Activated T-helper 17 cell treated with anti-CD3 and anti-CD28 coated beads, Interleukin-2, amount 50 U/mL, for 72 hours (primary cell): ENCODE results near the gene SETD2. TPM values are rescaled to one million over a fixed set of nuclear protein-coding genes. Genes with fewer than 3 reads are reported as not detected.
"Not testable (repeated sequence)": the region's sequence is repeated elsewhere in the genome, so short reads cannot be mapped to it uniquely, and the experiment has no call there.

Experiments
- ATAC-seq: fragments of 150-1000 bp; cut with Tn5 transposase; replicated peaks from 2 replicates; pipeline ENCODE4 v1.10.0; 2021; ENCODE audit warnings: mild to moderate bottlenecking, moderate library complexity
- H3K27ac Mint-ChIP-seq: one replicate; pipeline ENCODE4 v1.8.0; 2022; ENCODE audit warnings: mixed read lengths
- H3K27me3 Mint-ChIP-seq: one replicate; pipeline ENCODE4 v1.8.0; 2022; ENCODE audit warnings: mixed read lengths
- H3K36me3 Mint-ChIP-seq: one replicate; pipeline ENCODE4 v1.8.0; 2022; ENCODE audit warnings: low read depth, mild to moderate bottlenecking, mixed read lengths
- H3K4me1 Mint-ChIP-seq: one replicate; pipeline ENCODE4 v1.8.0; 2022; ENCODE audit warnings: mixed read lengths
- H3K4me3 Mint-ChIP-seq: one replicate; pipeline ENCODE4 v1.8.0; 2022; ENCODE audit warnings: mild to moderate bottlenecking, mixed read lengths
- H3K9me3 Mint-ChIP-seq: one replicate; pipeline ENCODE4 v1.8.0; 2022; ENCODE audit warnings: mixed read lengths
- total RNA-seq, 2 donors: library from RNA; stranded (reverse); gene quantifications; one replicate each; pipeline ENCODE4 v1.2.3, GENCODE V29; 2022

SETD2 gene
- 10 to 100 TPM; 28.8 to 33.1 TPM for total RNA-seq

DNA sequence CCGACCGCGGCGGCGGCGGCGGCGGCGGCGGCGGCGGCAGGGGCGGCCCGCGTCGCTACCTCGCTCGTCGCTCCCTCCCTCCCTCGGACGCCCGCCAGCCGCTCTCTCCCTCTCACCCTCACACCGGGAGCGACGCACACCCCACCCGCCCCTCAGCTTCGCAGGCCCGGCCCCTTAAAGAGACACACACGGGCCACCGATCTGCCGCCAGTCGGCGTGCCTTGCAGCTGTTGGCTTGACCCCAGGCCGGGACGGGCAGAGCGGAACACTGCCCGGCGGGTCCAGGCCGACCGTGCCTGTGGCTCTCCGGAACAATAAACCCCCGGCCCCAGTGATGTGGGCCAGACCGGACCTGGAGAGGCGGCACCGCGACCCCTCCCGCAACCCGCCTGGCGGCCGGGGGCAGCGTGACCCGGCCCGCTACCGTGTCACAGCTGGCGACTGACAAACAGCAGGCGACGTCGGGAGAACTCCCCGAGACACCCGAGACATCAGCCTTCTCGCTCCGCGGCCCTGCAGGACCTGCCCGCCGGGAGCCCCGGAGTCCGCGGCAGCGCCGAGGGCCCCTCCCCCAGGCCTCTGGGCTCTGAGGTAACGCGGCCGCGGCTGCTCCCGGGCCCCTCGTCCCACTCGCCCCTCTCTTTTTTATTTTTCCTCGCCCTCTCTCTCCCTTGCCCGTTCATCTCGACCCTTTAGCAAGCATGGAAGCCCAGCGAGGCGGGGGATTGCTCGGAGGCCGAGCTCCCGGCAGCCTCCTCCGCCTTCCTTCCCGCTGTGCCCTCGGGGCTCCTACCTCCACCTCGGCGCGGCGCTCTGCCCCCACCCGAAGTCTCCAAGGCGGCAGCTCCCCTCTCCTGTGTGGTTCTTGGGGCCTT lies at the start of gene SETD2:
TSS of gene SETD2 (minus strand) at position 107 of the 875 bp plus-strand sequence. CDS start 189 bp downstream, outside the sequence.
- H3K4me1 Mint-ChIP-seq = peaks cover 22% of the 10 kb centered on the region
- peak; percentile 77 for ATAC-seq
- peaks cover 47% of the 10 kb centered on the region for H3K36me3 Mint-ChIP-seq
- peak within 1 kb of the TSS; percentile 97 for H3K27ac Mint-ChIP-seq
- H3K9me3 Mint-ChIP-seq = peaks cover under 1% of the 10 kb centered on the region
- peak within 1 kb of the TSS; percentile 92 for H3K4me3 Mint-ChIP-seq
- H3K27me3 Mint-ChIP-seq = no peaks in the 10 kb centered on the region

GRCh38 chr3:47210863-47211405 lies 47.0 kb upstream of the SETD2 start:
- H3K9me3 Mint-ChIP-seq = no peaks in the 10 kb centered on the region
- no peaks in the 10 kb centered on the region for H3K36me3 Mint-ChIP-seq
- H3K27ac Mint-ChIP-seq = no peak overlapping the region
- no peak overlapping the region for H3K4me3 Mint-ChIP-seq
- H3K27me3 Mint-ChIP-seq = no peaks in the 10 kb centered on the region
- no peak for ATAC-seq
- H3K4me1 Mint-ChIP-seq = no peaks in the 10 kb centered on the region

DNA sequence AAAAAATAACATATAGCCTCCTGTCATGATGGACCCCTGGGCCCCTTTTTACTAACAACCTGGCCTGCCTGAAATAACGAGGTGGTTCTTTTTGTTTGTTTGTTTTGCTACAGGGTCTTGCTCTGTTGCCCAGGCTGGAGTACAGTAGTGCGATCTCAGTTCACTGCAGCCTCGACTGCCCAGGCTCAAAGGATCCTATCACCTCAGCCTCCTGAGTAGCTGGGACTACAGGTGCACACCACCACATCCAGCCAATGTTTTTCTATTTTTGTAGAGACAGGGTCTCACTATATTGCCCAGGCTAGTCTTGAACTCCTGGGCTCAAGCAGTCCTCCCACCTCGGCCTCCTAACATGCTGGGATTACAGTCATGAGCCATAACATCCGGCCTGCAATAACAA lies 42.1 kb upstream of the SETD2 start:
- H3K27me3 Mint-ChIP-seq, H3K36me3 Mint-ChIP-seq, H3K9me3 Mint-ChIP-seq, H3K4me3 Mint-ChIP-seq, ATAC-seq, H3K4me1 Mint-ChIP-seq, H3K27ac Mint-ChIP-seq: not testable (repeated sequence)

- H3K27ac Mint-ChIP-seq = no peak overlapping the region
- H3K27me3 Mint-ChIP-seq = no peaks in the 10 kb centered on the region
- no peaks in the 10 kb centered on the region for H3K36me3 Mint-ChIP-seq
- H3K9me3 Mint-ChIP-seq = no peaks in the 10 kb centered on the region
- no peak overlapping the region for H3K4me3 Mint-ChIP-seq
- H3K4me1 Mint-ChIP-seq = no peaks in the 10 kb centered on the region
- no peak for ATAC-seq
Observed at GRCh38 chr3:47204875-47205274, 41.0 kb upstream of the SETD2 start.

GRCh38 chr3:47202542-47202941 lies 38.6 kb upstream of the SETD2 start:
- Mint-ChIP-seq H3K9me3 (no peaks in the 10 kb centered on the region), H3K4me3 (no peak overlapping the region), H3K36me3 (no peaks in the 10 kb centered on the region), H3K4me1 (no peaks in the 10 kb centered on the region), H3K27ac (no peak overlapping the region), H3K27me3 (no peaks in the 10 kb centered on the region)
- ATAC-seq = no peak

GRCh38 chr3:47197287-47197686 lies 33.4 kb upstream of the SETD2 start:
- Mint-ChIP-seq H3K27ac (no peak overlapping the region), H3K36me3 (no peaks in the 10 kb centered on the region), H3K4me3 (no peak overlapping the region), H3K27me3 (no peaks in the 10 kb centered on the region), H3K4me1 (no peaks in the 10 kb centered on the region), H3K9me3 (no peaks in the 10 kb centered on the region)
- ATAC-seq = no peak

DNA sequence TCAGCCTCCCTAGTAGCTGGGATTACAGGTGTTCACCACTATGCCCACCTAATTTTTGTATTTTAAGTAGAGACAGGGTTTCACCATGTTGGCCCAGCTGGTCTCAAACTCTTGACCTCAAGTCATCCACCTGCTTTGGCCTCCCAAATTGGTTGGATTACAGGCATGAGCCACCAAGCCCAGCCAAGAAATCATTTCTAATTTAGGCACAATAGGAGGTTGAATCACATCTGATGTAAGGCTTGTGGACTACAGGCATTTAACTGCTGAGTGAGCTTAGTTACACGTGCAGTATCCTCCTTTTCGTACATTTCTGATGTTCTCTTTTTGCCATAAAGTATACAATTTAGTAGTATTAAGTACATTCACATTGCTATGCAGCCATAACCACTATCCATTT lies 31.1 kb upstream of the SETD2 start:
- H3K9me3 Mint-ChIP-seq = no peaks in the 10 kb centered on the region
- H3K4me3 Mint-ChIP-seq = no peak overlapping the region
- H3K4me1 Mint-ChIP-seq = no peaks in the 10 kb centered on the region
- no peak for ATAC-seq
- no peak overlapping the region for H3K27ac Mint-ChIP-seq
- no peaks in the 10 kb centered on the region for H3K36me3 Mint-ChIP-seq
- no peaks in the 10 kb centered on the region for H3K27me3 Mint-ChIP-seq

DNA sequence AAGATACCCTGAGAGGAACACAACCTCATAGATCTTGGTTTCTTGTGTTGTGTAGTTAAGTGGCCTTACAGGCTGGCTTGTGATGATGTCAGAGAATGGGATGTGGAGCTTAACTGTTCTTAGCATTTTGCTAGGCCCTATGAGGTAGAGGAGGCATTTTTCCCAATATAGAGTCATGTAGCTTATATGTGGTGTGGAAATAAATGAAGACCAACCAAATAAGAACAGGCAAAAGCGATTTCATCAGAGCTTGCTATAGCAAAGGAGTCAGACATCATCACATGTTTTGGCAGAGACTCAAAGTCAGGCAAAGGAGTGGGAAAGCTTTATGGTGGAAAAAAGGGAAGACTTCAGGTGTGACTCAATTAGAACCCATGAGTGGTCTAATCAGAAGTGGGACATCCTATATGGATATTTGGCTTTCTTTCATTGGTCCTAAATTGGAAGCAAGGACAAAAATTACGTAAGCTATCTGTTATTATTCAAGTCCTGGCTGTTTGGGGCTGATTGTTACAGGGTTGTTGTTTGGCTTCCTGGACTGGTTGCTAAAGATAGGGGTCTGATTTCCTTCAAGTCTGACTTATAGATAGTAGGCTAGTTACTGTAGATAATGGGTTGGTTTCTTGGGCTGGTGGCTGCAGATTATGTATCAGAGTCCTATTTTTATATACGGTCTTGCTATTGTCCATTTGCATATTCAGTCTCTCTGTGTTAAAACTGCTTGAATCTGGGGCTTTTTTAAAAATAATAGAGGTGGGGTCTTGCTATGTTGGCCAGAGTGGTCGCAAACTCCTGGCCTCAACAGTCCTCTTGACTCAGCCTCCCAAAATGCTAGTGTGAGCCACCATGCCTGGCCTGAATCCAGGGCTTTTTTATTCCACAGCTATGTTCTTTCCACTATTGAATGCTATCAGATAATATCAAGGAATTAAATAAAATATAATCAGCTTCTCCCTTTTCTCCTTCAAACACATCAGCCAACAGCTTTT lies 30.3 kb upstream of the SETD2 start:
- no peaks in the 10 kb centered on the region for H3K36me3 Mint-ChIP-seq
- no peak overlapping the region for H3K4me3 Mint-ChIP-seq
- H3K27me3 Mint-ChIP-seq = no peaks in the 10 kb centered on the region
- H3K4me1 Mint-ChIP-seq = no peaks in the 10 kb centered on the region
- no peaks in the 10 kb centered on the region for H3K9me3 Mint-ChIP-seq
- H3K27ac Mint-ChIP-seq = no peak overlapping the region
- ATAC-seq = no peak

GRCh38 chr3:47186285-47186684 lies 22.4 kb upstream of the SETD2 start:
- Mint-ChIP-seq H3K4me3 (no peak overlapping the region), H3K27ac (no peak overlapping the region), H3K9me3 (no peaks in the 10 kb centered on the region), H3K36me3 (peaks cover 5% of the 10 kb centered on the region), H3K27me3 (no peaks in the 10 kb centered on the region), H3K4me1 (no peaks in the 10 kb centered on the region)
- no peak for ATAC-seq

- H3K36me3 Mint-ChIP-seq = peaks cover 12% of the 10 kb centered on the region
- not testable (repeated sequence) for H3K4me1 Mint-ChIP-seq, H3K9me3 Mint-ChIP-seq, H3K4me3 Mint-ChIP-seq, ATAC-seq, H3K27me3 Mint-ChIP-seq, H3K27ac Mint-ChIP-seq
Observed at GRCh38 chr3:47181685-47182084, 17.8 kb upstream of the SETD2 start.

DNA sequence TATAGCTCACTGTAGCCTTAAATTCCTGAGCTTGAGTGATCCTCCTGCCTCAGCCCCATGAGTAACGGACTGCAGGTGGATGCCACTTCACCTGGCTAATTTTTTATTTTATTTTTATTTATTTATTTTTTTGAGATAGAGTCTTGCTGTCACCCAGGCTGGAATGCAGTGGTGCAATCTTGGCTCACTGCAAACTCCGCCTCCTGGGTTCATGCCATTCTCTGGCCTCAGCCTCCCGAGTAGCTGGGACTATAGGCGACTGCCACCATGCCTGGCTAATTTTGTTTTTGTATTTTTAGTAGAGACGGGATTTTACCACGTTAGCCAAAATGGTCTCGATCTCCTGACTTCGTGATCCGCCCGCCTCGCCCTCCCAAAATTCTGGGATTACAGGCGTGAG lies 16.1 kb upstream of the SETD2 start:
- not testable (repeated sequence) for ATAC-seq, H3K27ac Mint-ChIP-seq

GRCh38 chr3:47176582-47176981 lies 12.7 kb upstream of the SETD2 start:
- H3K36me3 Mint-ChIP-seq = peaks cover 9% of the 10 kb centered on the region
- H3K27ac Mint-ChIP-seq = no peak overlapping the region
- H3K4me3 Mint-ChIP-seq = no peak overlapping the region
- ATAC-seq = no peak
- H3K27me3 Mint-ChIP-seq = no peaks in the 10 kb centered on the region
- peaks cover 3% of the 10 kb centered on the region for H3K4me1 Mint-ChIP-seq
- H3K9me3 Mint-ChIP-seq = no peaks in the 10 kb centered on the region

More for the DNA sequence above, 16.1 kb upstream of the SETD2 start:
- H3K27me3 Mint-ChIP-seq, H3K4me3 Mint-ChIP-seq, H3K9me3 Mint-ChIP-seq, H3K4me1 Mint-ChIP-seq: not testable (repeated sequence)
- H3K36me3 Mint-ChIP-seq = peaks cover 12% of the 10 kb centered on the region

DNA sequence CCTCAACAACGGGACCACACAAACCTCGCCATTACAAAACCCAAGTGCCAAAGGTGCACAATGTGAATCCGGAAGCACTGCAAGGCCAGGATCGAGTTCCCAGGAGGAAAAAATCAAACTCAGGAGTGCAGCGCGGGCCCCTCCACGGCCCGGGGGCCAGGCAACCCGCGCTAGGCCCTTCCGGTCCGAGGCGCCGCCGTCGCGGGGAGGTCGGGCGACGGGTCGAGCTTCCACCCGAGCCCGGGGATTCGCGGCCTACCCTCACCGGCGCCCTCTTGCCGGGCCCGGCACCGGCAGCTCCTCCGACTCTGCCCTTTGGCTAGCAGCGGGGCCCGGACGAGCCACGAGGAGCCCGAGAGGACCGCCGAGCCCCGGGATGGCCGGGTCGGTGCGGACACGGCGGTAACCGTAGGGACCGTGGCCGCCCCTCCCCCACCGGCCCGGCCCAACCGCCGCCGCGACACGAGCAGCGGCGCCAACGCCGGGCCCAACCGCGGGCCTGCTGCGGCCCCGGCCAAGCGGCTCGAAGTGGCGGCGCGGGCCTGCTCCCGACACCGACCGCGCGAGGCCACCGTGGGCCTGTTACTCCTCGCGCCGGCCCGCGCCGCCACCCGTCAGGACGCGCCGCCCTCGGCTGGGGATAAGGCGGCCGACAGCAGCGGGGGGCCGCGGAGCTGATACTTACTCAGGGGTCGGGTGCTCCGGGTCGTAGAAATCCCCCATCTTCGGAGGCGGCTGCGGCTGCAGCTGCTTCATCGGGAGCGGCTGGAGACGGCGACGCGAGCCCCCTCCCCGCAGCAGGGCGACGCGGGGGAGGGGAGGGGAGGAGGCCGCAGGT lies 525 bp downstream of the SETD2 start:
- peaks cover 28% of the 10 kb centered on the region for H3K4me1 Mint-ChIP-seq

More for the DNA sequence above, 525 bp downstream of the SETD2 start:
- peak; percentile 31 for ATAC-seq
- peak overlapping the region; percentile 92 for H3K4me3 Mint-ChIP-seq
- peaks cover 47% of the 10 kb centered on the region for H3K36me3 Mint-ChIP-seq
- H3K27ac Mint-ChIP-seq = peak overlapping the region; percentile 97
- no peaks in the 10 kb centered on the region for H3K27me3 Mint-ChIP-seq
- peaks cover 3% of the 10 kb centered on the region for H3K9me3 Mint-ChIP-seq
